ENCODE data around the gene AUTS2. TPM values are rescaled to one million over a fixed set of nuclear protein-coding genes. Genes with fewer than 3 reads are reported as not detected.

The AUTS2 gene
- total RNA-seq, 4 donors from 2014 or later, result 14.9 to 27.2 (median 17.5) TPM

DNA sequence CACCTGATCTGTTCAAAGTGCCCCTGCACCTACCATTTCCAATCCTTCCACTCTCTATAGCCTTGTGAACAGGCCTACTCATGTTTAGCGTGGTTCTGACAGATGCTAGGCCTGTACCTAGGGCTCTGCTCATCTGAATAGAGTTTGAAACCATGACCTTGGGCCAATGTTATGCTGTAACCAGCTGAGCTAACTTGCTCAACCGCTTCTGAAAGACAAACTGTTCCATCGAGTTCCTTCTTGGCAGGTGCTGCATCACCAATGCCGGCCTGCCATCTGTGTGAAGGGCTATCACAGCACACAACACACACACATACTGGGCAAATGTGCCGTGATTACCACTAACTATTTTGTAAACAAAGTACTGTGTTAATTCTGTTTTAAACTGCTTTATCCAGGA, 1114.7 kb downstream of the AUTS2 start:
- no peak for DNase-seq
- peaks cover 0 to 8% of the 10 kb centered on the region in 2 donors for H3K4me1 ChIP-seq

DNA sequence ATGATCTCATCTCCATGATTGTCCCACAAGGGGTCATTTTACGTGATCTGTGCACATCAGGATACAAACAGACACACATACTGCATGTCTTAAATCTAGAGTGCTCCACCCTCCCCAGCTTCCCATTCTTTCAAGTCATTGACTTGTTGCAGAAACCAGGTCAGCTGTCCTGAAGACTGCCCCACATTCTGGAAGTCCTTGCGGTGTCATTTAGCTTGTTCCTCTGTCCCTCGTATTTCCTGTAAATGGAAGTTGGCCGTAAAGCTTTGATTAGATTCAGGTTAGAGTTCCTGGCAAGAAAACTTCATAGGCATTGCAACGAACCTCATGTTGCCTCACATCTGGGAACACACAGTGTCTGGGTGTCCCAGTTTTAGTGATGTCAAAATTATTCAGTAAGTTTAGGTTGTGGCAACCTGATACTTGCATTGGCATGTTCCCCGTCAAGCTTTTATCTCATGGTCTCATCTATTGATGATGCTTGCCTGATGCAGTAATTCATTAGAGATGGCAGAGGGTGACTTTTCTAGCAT, 1116.3 kb downstream of the AUTS2 start:
- no peak for DNase-seq
- Histone ChIP-seq H3K9me3 (no peaks in the 10 kb centered on the region), H3K27ac (no peak overlapping the region), H3K36me3 (no peaks in the 10 kb centered on the region), H3K4me1 (peaks cover 0 to 5% of the 10 kb centered on the region in 2 donors), H3K4me3 (replicated peaks in 1 of 3) (no peak overlapping the region), H3K27me3 (no peaks in the 10 kb centered on the region)
- intact Hi-C loops (cut with DNase I), result no loop called here
- TF ChIP-seq POLR2A (IDR thresholded peaks at IDR 0.05), result no peak
- TF ChIP-seq, protein P1, sequence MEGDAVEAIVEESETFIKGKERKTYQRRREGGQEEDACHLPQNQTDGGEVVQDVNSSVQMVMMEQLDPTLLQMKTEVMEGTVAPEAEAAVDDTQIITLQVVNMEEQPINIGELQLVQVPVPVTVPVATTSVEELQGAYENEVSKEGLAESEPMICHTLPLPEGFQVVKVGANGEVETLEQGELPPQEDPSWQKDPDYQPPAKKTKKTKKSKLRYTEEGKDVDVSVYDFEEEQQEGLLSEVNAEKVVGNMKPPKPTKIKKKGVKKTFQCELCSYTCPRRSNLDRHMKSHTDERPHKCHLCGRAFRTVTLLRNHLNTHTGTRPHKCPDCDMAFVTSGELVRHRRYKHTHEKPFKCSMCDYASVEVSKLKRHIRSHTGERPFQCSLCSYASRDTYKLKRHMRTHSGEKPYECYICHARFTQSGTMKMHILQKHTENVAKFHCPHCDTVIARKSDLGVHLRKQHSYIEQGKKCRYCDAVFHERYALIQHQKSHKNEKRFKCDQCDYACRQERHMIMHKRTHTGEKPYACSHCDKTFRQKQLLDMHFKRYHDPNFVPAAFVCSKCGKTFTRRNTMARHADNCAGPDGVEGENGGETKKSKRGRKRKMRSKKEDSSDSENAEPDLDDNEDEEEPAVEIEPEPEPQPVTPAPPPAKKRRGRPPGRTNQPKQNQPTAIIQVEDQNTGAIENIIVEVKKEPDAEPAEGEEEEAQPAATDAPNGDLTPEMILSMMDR (IDR thresholded peaks at IDR 0.05), result no peak
- WGBS, 2 donors, result 98% methylated on average over 6 of the region's 6 CpGs

More for the DNA sequence above, 1114.7 kb downstream of the AUTS2 start:
- Histone ChIP-seq H3K9me3 (no peaks in the 10 kb centered on the region), H3K27me3 (no peaks in the 10 kb centered on the region), H3K27ac (no peak overlapping the region), H3K4me3 (replicated peaks in 1 of 3) (no peak overlapping the region), H3K36me3 (no peaks in the 10 kb centered on the region)
- intact Hi-C loops (cut with DNase I), result no loop called here
- 83 to 94% methylated on average over 5 of the region's 5 CpGs for WGBS, 2 donors
- TF ChIP-seq, protein P1 (IDR thresholded peaks at IDR 0.05), result no peak
- TF ChIP-seq POLR2A (IDR thresholded peaks at IDR 0.05), result no peak

DNA sequence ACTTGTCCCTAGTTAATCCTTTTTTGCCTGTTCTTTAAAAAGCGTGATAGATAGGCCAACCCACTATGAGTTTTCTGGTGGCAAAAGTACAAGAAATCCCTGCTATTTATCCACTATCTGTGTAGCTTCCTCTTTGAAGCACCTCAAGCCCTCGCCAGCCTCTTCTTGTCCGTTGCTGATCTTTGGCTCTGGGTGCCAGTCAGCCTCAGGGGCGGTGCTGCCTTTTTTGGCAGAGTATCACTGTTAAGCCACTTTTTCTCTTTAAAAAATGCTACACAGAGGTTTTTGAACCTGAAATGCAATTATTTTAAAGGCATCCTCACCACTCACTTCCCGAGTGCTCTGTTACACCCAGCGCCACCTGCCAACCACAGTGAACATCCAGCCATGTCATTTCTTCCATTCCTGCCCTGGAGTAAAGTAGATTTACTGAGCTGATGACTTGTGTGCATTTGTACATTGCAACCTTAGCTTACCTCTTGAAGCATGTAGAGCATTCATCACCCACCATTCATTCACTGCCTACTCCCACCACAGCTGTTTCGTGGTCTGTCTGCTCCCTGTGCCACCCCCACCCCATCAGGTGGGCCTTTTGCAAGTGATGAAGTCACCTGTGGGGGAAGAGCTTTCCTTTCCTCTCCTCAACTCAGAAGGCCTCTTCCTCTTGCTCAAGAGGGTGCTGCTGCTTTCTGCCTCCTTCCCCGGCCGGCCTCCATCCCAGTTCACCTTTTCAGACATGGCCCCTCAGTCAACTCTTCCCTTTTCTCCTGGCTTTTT, 1119.5 kb downstream of the AUTS2 start:
- WGBS, 2 donors, result 95% methylated on average over 9 of the region's 9 CpGs
- no peak for TF ChIP-seq POLR2A (IDR thresholded peaks at IDR 0.05)
- TF ChIP-seq, protein P1 (IDR thresholded peaks at IDR 0.05), result no peak
- Histone ChIP-seq H3K36me3 (no peaks in the 10 kb centered on the region), H3K27ac (no peak overlapping the region), H3K27me3 (no peaks in the 10 kb centered on the region), H3K4me3 (replicated peaks in 1 of 3) (no peak overlapping the region), H3K9me3 (no peaks in the 10 kb centered on the region), H3K4me1 (no peaks in the 10 kb centered on the region)
- intact Hi-C loops (cut with DNase I), result no loop called here
- DNase-seq, result no peak

DNA sequence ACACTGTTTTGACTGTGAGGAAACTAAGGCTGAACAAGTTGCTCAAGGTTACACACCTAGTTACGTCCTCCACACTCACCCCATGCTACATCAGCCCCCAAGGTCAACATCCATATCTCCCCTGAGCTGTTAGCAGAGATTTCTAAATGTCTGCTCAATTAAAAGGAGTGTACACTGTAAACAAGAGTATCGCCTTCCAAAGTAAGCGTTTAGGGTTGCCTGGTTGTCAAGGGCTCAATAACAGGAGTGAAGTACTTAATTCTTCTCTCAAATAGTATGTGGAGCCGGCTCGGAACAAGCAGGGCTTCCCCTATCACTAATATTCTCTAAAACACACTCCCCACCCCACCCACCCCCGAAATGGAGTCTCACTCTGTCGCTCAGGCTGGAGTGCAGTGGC, 1120.8 kb downstream of the AUTS2 start:
- intact Hi-C loops (cut with DNase I), result no loop called here
- Histone ChIP-seq H3K36me3 (no peaks in the 10 kb centered on the region), H3K27me3 (no peaks in the 10 kb centered on the region), H3K4me3 (replicated peaks in 1 of 3) (no peak overlapping the region), H3K9me3 (no peaks in the 10 kb centered on the region), H3K4me1 (no peaks in the 10 kb centered on the region), H3K27ac (no peak overlapping the region)
- TF ChIP-seq POLR2A (IDR thresholded peaks at IDR 0.05), result no peak
- TF ChIP-seq, protein P1 (IDR thresholded peaks at IDR 0.05), result no peak
- WGBS, 2 donors, result 90 to 95% methylated on average over 7 of the region's 7 CpGs
- DNase-seq, result no peak

DNA sequence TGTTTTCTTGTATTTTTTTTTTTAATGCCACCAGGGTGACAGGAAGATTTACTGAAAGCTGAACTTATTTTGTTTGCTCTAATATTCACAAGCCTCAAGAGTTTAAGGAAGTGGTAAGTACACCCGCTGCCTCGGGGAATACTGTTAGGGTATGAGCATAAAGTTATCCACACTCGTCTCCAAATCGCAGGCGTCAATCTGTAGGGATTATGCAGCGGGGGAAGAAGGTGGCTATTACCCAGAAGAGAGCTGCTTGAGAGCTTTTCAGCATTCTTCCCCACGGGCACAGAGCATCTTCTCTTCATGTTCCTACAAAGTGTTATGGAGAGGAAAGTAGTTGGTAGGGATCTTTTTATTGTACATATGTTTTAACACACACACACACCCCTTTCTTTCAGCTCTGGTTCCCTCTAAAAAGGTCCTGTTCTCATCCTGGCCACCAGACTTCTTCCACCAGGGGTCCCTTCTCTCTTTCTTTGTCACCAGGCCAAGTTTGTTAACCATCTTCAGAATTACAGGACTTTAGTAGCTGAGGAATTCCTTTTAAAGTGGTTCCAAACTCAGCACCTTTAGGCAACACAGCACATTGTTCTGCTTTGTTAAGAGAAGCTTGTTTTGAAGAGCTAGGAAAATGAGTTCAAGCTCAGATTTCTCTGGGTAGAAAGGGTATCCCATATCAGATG, 1122.1 kb downstream of the AUTS2 start:
- no peak for DNase-seq
- no peaks in the 10 kb centered on the region for H3K27me3 ChIP-seq
- H3K9me3 ChIP-seq, result no peaks in the 10 kb centered on the region
- H3K4me3 ChIP-seq (replicated peaks in 1 of 3), result no peak overlapping the region
- H3K36me3 ChIP-seq, result no peaks in the 10 kb centered on the region
- no peaks in the 10 kb centered on the region for H3K4me1 ChIP-seq
- no peak overlapping the region for H3K27ac ChIP-seq
- WGBS, 2 donors, result 79 to 85% methylated on average over 7 of the region's 7 CpGs
- intact Hi-C loops (cut with DNase I), result no loop called here
- TF ChIP-seq, protein P1 (IDR thresholded peaks at IDR 0.05), result no peak
- no peak for TF ChIP-seq POLR2A (IDR thresholded peaks at IDR 0.05)

Data from thyroid gland (tissue), 4 donors.